Body of pancreas (tissue), 4 donors: ENCODE results near the gene KNCN.

Experiments used
- POLR2A ChIP-seq, 3 donors: fragments of 450-650 bp; IDR thresholded peaks; one replicate each; pipeline ENCODE4 v1.6.1; 2016; ENCODE audit warnings: antibody characterized with exemption in 3 of 3, mild to moderate bottlenecking in 2 of 3
- TF ChIP-seq, protein P1 (sequence below), 7 experiments: fragments of 450-650 bp in 4 of 7; fragments of 200-600 bp in 3 of 7; sonication (generic) in 3 of 7; IDR thresholded peaks; one replicate each; pipeline ENCODE4 v1.5.1; 2016 to 2019; ENCODE audit warnings: antibody characterized with exemption in 7 of 7

DNA sequence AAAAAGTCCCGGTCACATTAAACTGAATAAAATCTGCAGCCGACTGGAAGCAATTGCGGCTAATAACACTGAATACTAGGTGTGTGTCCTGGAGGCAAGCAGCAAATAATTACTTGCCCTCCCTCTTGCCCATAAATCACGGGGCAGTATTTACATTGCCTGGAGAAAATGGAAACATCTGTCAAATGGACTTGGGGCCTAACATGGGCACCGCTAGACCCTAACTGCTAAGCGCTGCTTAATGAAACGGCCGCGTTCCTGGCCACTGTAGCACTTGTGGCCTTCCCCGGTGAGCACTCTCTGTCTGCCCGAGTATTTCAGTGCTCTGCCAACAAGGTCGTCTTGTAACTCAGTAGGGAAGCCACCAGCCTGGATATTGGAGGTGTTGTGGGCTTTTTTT lies 23.9 kb upstream of the KNCN start:
- TF ChIP-seq, protein P1, sequence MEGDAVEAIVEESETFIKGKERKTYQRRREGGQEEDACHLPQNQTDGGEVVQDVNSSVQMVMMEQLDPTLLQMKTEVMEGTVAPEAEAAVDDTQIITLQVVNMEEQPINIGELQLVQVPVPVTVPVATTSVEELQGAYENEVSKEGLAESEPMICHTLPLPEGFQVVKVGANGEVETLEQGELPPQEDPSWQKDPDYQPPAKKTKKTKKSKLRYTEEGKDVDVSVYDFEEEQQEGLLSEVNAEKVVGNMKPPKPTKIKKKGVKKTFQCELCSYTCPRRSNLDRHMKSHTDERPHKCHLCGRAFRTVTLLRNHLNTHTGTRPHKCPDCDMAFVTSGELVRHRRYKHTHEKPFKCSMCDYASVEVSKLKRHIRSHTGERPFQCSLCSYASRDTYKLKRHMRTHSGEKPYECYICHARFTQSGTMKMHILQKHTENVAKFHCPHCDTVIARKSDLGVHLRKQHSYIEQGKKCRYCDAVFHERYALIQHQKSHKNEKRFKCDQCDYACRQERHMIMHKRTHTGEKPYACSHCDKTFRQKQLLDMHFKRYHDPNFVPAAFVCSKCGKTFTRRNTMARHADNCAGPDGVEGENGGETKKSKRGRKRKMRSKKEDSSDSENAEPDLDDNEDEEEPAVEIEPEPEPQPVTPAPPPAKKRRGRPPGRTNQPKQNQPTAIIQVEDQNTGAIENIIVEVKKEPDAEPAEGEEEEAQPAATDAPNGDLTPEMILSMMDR (IDR thresholded peaks at IDR 0.05), result no peak
- no peak for TF ChIP-seq POLR2A (IDR thresholded peaks at IDR 0.05)
